Keratinocyte (primary cell): Measurements from ENCODE around the gene DELE1. TPM values are rescaled to one million over a fixed set of nuclear protein-coding genes. Genes with fewer than 3 reads are reported as not detected.

Source experiments
- DNase-seq: peaks from one replicate; pipeline ENCODE4 v3.0.0-alpha.2; 2011; ENCODE audit warnings: low read depth, missing footprints, low spot score
- FAIRE-seq: peaks from 2 replicates; lab custom pipeline; 2011; peaks lifted over from hg19 to GRCh38; lab: Jason Lieb, UNC
- H2AFZ ChIP-seq: 2 replicates; pipeline ENCODE4 v1.6.0; 2012; ENCODE audit warnings: low read length, control low read depth, inconsistent platforms; ENCODE audit not compliant: control insufficient read depth
- H3K27ac ChIP-seq: 2 replicates; pipeline ENCODE4 v1.5.1; 2011; ENCODE audit warnings: low read length; ENCODE audit not compliant: control insufficient read depth, insufficient read depth
- H3K27me3 ChIP-seq: 3 replicates; pipeline ENCODE4 v1.6.0; 2011; ENCODE audit warnings: low read length; ENCODE audit not compliant: control insufficient read depth, insufficient read depth; ENCODE audit errors: extremely low read depth
- H3K36me3 ChIP-seq, 2 experiments: 2 replicates in 1 of 2; 3 replicates in 1 of 2; pipeline ENCODE4 v1.5.1; 2011; ENCODE audit warnings: low read length in 2 of 2, mild to moderate bottlenecking in 1 of 2; ENCODE audit not compliant: control insufficient read depth in 2 of 2, insufficient read depth in 2 of 2; ENCODE audit errors: extremely low read depth in 1 of 2
- H3K4me1 ChIP-seq: 3 replicates; pipeline ENCODE4 v1.5.1; 2011; ENCODE audit warnings: low read length; ENCODE audit not compliant: control insufficient read depth, insufficient read depth; ENCODE audit errors: extremely low read depth
- H3K4me2 ChIP-seq: 3 replicates; pipeline ENCODE4 v1.6.0; 2011; ENCODE audit warnings: low read depth, low read length; ENCODE audit not compliant: control insufficient read depth, insufficient read depth; ENCODE audit errors: extremely low read depth
- H3K4me3 ChIP-seq, 3 experiments: fragments of 200-600 bp in 1 of 3; sonication (generic) in 1 of 3; 2 replicates in 2 of 3; 3 replicates in 1 of 3; pipeline ENCODE4 v1.5.1; 2011 to 2016; ENCODE audit warnings: low read length in 3 of 3, mild to moderate bottlenecking in 3 of 3, control low read depth in 2 of 3, inconsistent platforms in 1 of 3, low read depth in 1 of 3, mixed read lengths in 1 of 3, mixed run types in 1 of 3, moderate library complexity in 1 of 3; ENCODE audit not compliant: control insufficient read depth in 2 of 3, insufficient read depth in 2 of 3; ENCODE audit errors: extremely low read depth in 1 of 3
- H3K79me2 ChIP-seq: 2 replicates; pipeline ENCODE4 v1.6.0; 2012; ENCODE audit warnings: low read length; ENCODE audit not compliant: control insufficient read depth, insufficient read depth
- H3K9ac ChIP-seq: 3 replicates; pipeline ENCODE4 v1.6.0; 2011; ENCODE audit warnings: low read length; ENCODE audit not compliant: control insufficient read depth, insufficient read depth; ENCODE audit errors: extremely low read depth
- H3K9me1 ChIP-seq: 3 replicates; pipeline ENCODE4 v1.6.0; 2011; ENCODE audit warnings: low read length; ENCODE audit not compliant: control insufficient read depth, insufficient read depth; ENCODE audit errors: extremely low read depth
- H3K9me3 ChIP-seq: 2 replicates; pipeline ENCODE4 v1.5.1; 2012; ENCODE audit warnings: low read depth, low read length; ENCODE audit not compliant: control insufficient read depth
- H4K20me1 ChIP-seq: 3 replicates; pipeline ENCODE4 v1.6.0; 2011; ENCODE audit warnings: low read length; ENCODE audit not compliant: control insufficient read depth, insufficient read depth; ENCODE audit errors: extremely low read depth
- CTCF ChIP-seq, 3 experiments: IDR thresholded peaks in 1 of 3; conservative IDR thresholded peaks in 1 of 3; optimal IDR thresholded peaks in 1 of 3; 2 replicates in 2 of 3; 3 replicates in 1 of 3; pipeline versions ENCODE3 to v1.5.1; 2011; ENCODE audit warnings: low read length in 3 of 3, mild to moderate bottlenecking in 3 of 3, moderate library complexity in 2 of 3, control low read depth in 1 of 3, inconsistent platforms in 1 of 3; ENCODE audit not compliant: insufficient read depth in 2 of 3; ENCODE audit errors: extremely low read depth in 1 of 3
- EZH2 ChIP-seq: IDR thresholded peaks from one replicate; pipeline ENCODE4 v1.6.1; 2012; ENCODE audit warnings: inconsistent platforms, mild to moderate bottlenecking, low read length, moderate library complexity
- dilution Hi-C: fragments of 300-500 bp; cut with MboI; formaldehyde crosslinking; loops from one replicate; pipeline ENCODE4 v1.7.0; 2020; ENCODE audit warnings: low sequenced_read_pairs; ENCODE audit not compliant: extremely low pct_ligation_motif_present
- polyA plus RNA-seq, 5 experiments: library from polyadenylated mRNA; depleted of rRNA in 3 of 5; stranded (reverse) in 3 of 5; stranded (forward) in 1 of 5; unstranded in 1 of 5; fragments of >200 nt; gene quantifications; 1 replicate in 1 of 5; 2 replicates in 3 of 5; 3 replicates in 1 of 5; pipeline versions ENCODE4 v1.2.1 to v1.2.3, GENCODE V29; 2011 to 2012; ENCODE audit warnings: missing spikeins in 2 of 5, low read depth in 1 of 5, low replicate concordance in 1 of 5

DELE1 gene
- polyA plus RNA-seq, 1 donor (not counting 4 experiments of a cell fraction or from before 2014, with no cell fraction given): 37.5 TPM

GRCh38 chr5:141951332-141951781 lies 27.7 kb downstream of the DELE1 start:
- Histone ChIP-seq H3K9ac (no peak overlapping the region), H3K9me3 (no peaks in the 10 kb centered on the region), H3K36me3 (no peaks in the 10 kb centered on the region), H3K4me1 (no peaks in the 10 kb centered on the region), H3K4me3 (no peak overlapping the region), H3K27me3 (no peaks in the 10 kb centered on the region), H3K9me1 (no peaks in the 10 kb centered on the region), H2AFZ (no peak overlapping the region), H4K20me1 (no peaks in the 10 kb centered on the region), H3K79me2 (no peaks in the 10 kb centered on the region), H3K4me2 (no peak overlapping the region), H3K27ac (no peak overlapping the region)
- TF ChIP-seq CTCF (optimal IDR thresholded peaks at IDR 0.05 in 1 of 3, IDR thresholded peaks at IDR 0.05 in 1 of 3, conservative IDR thresholded peaks at IDR 0.05 in 1 of 3; ENCODE audit: extremely low read depth in 1 of 3, insufficient read depth in 2 of 3, low read length in 3 of 3) (peak; percentile 21 to 38 (median 34)), EZH2 (no peak)
- DNase-seq (no peak), FAIRE-seq (no peak)
- dilution Hi-C loops: no loop called here

GRCh38 chr5:141952020-141952419 lies 28.3 kb downstream of the DELE1 start:
- no peaks in the 10 kb centered on the region for H3K9me3 ChIP-seq
- H3K9me1 ChIP-seq: no peaks in the 10 kb centered on the region
- no peak overlapping the region for H3K27ac ChIP-seq
- no peaks in the 10 kb centered on the region for H4K20me1 ChIP-seq
- no peak overlapping the region for H2AFZ ChIP-seq
- DNase-seq: no peak
- dilution Hi-C loops: no loop called here
- no peaks in the 10 kb centered on the region for H3K36me3 ChIP-seq
- no peak overlapping the region for H3K4me2 ChIP-seq
- no peaks in the 10 kb centered on the region for H3K4me1 ChIP-seq
- no peak overlapping the region for H3K4me3 ChIP-seq
- H3K79me2 ChIP-seq: no peaks in the 10 kb centered on the region
- no peak overlapping the region for H3K9ac ChIP-seq
- no peaks in the 10 kb centered on the region for H3K27me3 ChIP-seq
- FAIRE-seq: no peak
- TF ChIP-seq CTCF (optimal IDR thresholded peaks at IDR 0.05 in 1 of 3, IDR thresholded peaks at IDR 0.05 in 1 of 3, conservative IDR thresholded peaks at IDR 0.05 in 1 of 3; ENCODE audit: extremely low read depth in 1 of 3, insufficient read depth in 2 of 3, low read length in 3 of 3) (no peak), EZH2 (no peak)
